Loucy (cell line): Measurements from ENCODE around the gene CPLANE2.
A peak's percentile ranks its signal among the peaks of the same experiment; 100 is the strongest.
"Not testable (repeated sequence)": the region's sequence is repeated elsewhere in the genome, so short reads cannot be mapped to it uniquely, and the experiment has no call there.

Experiments
- H2AFZ ChIP-seq: fragments of 200-600 bp; sonication (generic); 2 replicates; pipeline ENCODE4 v1.6.0; 2016; ENCODE audit warnings: antibody characterized with exemption, mild to moderate bottlenecking, low read length, moderate library complexity
- H3F3A ChIP-seq: fragments of 200-600 bp; 2 replicates; pipeline ENCODE4 v1.6.0; 2016; ENCODE audit warnings: antibody characterized with exemption, low read depth, mild to moderate bottlenecking
- H3K27me3 ChIP-seq: fragments of 200-600 bp; sonication (generic); 2 replicates; pipeline ENCODE4 v1.6.1; 2014; ENCODE audit warnings: low read length, mild to moderate bottlenecking; ENCODE audit not compliant: insufficient read depth, poor library complexity, severe bottlenecking
- H3K36me3 ChIP-seq: fragments of 200-600 bp; sonication (generic); 2 replicates; pipeline ENCODE4 v1.6.1; 2016; ENCODE audit warnings: low read length; ENCODE audit not compliant: insufficient read depth
- H3K4me1 ChIP-seq: fragments of 200-600 bp; sonication (generic); 2 replicates; pipeline ENCODE4 v1.5.1; 2014; ENCODE audit warnings: low read length, mild to moderate bottlenecking; ENCODE audit not compliant: insufficient read depth, poor library complexity, severe bottlenecking
- H3K4me2 ChIP-seq: fragments of 200-600 bp; sonication (generic); 2 replicates; pipeline ENCODE4 v1.6.0; 2014; ENCODE audit warnings: antibody characterized with exemption, low read length, low read depth, mild to moderate bottlenecking; ENCODE audit not compliant: poor library complexity, severe bottlenecking
- H3K4me3 ChIP-seq: fragments of 200-600 bp; sonication (generic); 2 replicates; pipeline ENCODE4 v1.5.1; 2014; ENCODE audit warnings: low read length, mild to moderate bottlenecking, mixed read lengths; ENCODE audit not compliant: poor library complexity, severe bottlenecking
- H3K79me2 ChIP-seq: fragments of 200-600 bp; sonication (generic); 2 replicates; pipeline ENCODE4 v1.6.1; 2014; ENCODE audit warnings: low read length; ENCODE audit not compliant: insufficient read depth
- H3K9ac ChIP-seq: fragments of 200-600 bp; sonication (generic); 2 replicates; pipeline ENCODE4 v1.6.0; 2014; ENCODE audit warnings: mild to moderate bottlenecking, low read depth, low read length, moderate library complexity; ENCODE audit not compliant: poor library complexity, severe bottlenecking
- H3K9me2 ChIP-seq: fragments of 200-600 bp; sonication (generic); replicated peaks from 2 replicates; pipeline ENCODE4 v1.6.1; 2016; ENCODE audit warnings: low read depth, low read length, mixed read lengths
- H3K9me3 ChIP-seq: fragments of 200-600 bp; sonication (generic); 2 replicates; pipeline ENCODE4 v1.6.1; 2014; ENCODE audit warnings: mild to moderate bottlenecking, antibody characterized with exemption, low read length, low read depth; ENCODE audit not compliant: insufficient read depth
- H4K20me1 ChIP-seq: fragments of 200-600 bp; sonication (generic); 2 replicates; pipeline ENCODE4 v1.6.0; 2014; ENCODE audit warnings: antibody characterized with exemption, low read length, mild to moderate bottlenecking; ENCODE audit not compliant: insufficient read depth, poor library complexity, severe bottlenecking
- EZH2phosphoT487 ChIP-seq: fragments of 200-600 bp; IDR thresholded peaks from 2 replicates; pipeline ENCODE4 v1.6.1; 2018; ENCODE audit warnings: antibody characterized with exemption, mild to moderate bottlenecking, moderate library complexity, borderline replicate concordance
- TF ChIP-seq, protein P1 (sequence below): fragments of 200-600 bp; sonication (generic); conservative IDR thresholded peaks from 2 replicates; pipeline ENCODE4 v1.5.1; 2014; ENCODE audit warnings: mild to moderate bottlenecking, antibody characterized with exemption, low read length

CPLANE2 gene

GRCh38 chr1:16247441-16247840, 10.5 kb upstream of the CPLANE2 start:
- peaks cover 26% of the 10 kb centered on the region for H3K4me1 ChIP-seq

DNA sequence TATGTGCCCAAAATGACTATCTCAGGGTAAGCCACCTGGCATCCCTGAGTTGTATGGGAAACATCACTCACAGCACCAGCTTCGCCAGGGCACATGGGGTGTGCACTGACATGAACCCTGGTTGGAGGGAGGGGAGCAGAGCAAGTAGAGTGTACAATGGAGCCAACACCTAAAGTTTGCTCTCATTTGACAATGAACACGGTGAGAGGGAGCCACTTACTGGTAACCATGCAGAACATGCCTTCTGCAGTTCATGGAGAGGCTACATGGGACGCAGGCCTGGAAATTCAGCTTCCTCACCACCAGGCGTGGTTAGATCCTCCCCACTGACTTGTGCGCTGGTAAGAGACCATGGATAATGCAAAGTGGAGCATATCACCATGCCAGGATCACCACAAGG, 10.0 kb upstream of the CPLANE2 start:
- Histone ChIP-seq H3K4me2 (no peak overlapping the region), H3K4me1 (peaks cover 26% of the 10 kb centered on the region), H3K4me3 (no peak overlapping the region), H3K36me3 (peaks cover 43% of the 10 kb centered on the region; the same call in 1 of the 2 replicates), H3F3A (peaks cover 11% of the 10 kb centered on the region), H3K79me2 (no peaks in the 10 kb centered on the region), H3K9ac (no peak overlapping the region), H3K9me3 (no peaks in the 10 kb centered on the region), H2AFZ (no peak overlapping the region), H4K20me1 (peaks cover 7% of the 10 kb centered on the region), H3K27me3 (no peaks in the 10 kb centered on the region), H3K9me2 (no peaks in the 10 kb centered on the region)
- TF ChIP-seq EZH2phosphoT487: no peak
- TF ChIP-seq, protein P1, sequence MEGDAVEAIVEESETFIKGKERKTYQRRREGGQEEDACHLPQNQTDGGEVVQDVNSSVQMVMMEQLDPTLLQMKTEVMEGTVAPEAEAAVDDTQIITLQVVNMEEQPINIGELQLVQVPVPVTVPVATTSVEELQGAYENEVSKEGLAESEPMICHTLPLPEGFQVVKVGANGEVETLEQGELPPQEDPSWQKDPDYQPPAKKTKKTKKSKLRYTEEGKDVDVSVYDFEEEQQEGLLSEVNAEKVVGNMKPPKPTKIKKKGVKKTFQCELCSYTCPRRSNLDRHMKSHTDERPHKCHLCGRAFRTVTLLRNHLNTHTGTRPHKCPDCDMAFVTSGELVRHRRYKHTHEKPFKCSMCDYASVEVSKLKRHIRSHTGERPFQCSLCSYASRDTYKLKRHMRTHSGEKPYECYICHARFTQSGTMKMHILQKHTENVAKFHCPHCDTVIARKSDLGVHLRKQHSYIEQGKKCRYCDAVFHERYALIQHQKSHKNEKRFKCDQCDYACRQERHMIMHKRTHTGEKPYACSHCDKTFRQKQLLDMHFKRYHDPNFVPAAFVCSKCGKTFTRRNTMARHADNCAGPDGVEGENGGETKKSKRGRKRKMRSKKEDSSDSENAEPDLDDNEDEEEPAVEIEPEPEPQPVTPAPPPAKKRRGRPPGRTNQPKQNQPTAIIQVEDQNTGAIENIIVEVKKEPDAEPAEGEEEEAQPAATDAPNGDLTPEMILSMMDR: no peak

More at GRCh38 chr1:16247441-16247840, 10.5 kb upstream of the CPLANE2 start:
- Histone ChIP-seq H3K9me2 (no peaks in the 10 kb centered on the region), H3K79me2 (no peaks in the 10 kb centered on the region), H3K27me3 (no peaks in the 10 kb centered on the region), H3K9ac (peak overlapping the region; percentile 15), H4K20me1 (peaks cover 7% of the 10 kb centered on the region), H3K36me3 (peaks cover 48% of the 10 kb centered on the region; the same call in 1 of the 2 replicates), H3K4me3 (no peak overlapping the region), H3F3A (peaks cover 11% of the 10 kb centered on the region), H3K4me2 (no peak overlapping the region), H3K9me3 (no peaks in the 10 kb centered on the region), H2AFZ (no peak overlapping the region)
- TF ChIP-seq, protein P1: no peak
- no peak for TF ChIP-seq EZH2phosphoT487

DNA sequence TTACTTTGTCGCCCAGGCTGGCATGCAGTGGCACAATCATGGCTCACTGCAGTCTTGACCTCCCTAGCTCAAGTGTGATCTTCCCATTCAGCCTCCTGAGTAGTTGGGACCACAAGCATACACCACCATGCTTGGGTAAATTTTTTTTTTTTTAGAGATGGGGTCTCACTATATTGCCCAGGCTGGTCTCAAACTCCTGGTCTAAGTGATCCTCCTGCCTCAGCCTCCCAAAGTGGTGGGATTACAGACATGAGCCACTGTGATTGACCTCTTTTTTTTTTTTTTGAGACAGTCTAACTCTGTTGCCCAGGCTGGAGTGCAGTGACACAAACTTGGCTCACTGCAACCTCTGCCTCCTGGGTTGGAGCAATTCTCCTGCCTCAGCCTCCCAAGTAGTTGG, 9.3 kb upstream of the CPLANE2 start:
- H3K9me3 ChIP-seq, H3K9me2 ChIP-seq, H2AFZ ChIP-seq, H3K27me3 ChIP-seq, H3K4me3 ChIP-seq, H3K4me2 ChIP-seq, H3K9ac ChIP-seq, H4K20me1 ChIP-seq, H3K79me2 ChIP-seq: not testable (repeated sequence)
- peaks cover 36% of the 10 kb centered on the region; the same call in 1 of the 2 replicates for H3K36me3 ChIP-seq
- H3K4me1 ChIP-seq: peaks cover 26% of the 10 kb centered on the region
- H3F3A ChIP-seq: peaks cover 11% of the 10 kb centered on the region

GRCh38 chr1:16245476-16246196, 8.7 kb upstream of the CPLANE2 start:
- Histone ChIP-seq H3K4me2 (no peak overlapping the region), H3K4me1 (peaks cover 26% of the 10 kb centered on the region), H3F3A (peaks cover 11% of the 10 kb centered on the region), H3K4me3 (no peak overlapping the region), H3K79me2 (no peaks in the 10 kb centered on the region), H4K20me1 (peaks cover 7% of the 10 kb centered on the region), H2AFZ (no peak overlapping the region), H3K9me3 (no peaks in the 10 kb centered on the region), H3K36me3 (peaks cover 30% of the 10 kb centered on the region; the same call in 1 of the 2 replicates), H3K9me2 (no peaks in the 10 kb centered on the region), H3K27me3 (no peaks in the 10 kb centered on the region), H3K9ac (no peak overlapping the region)
- TF ChIP-seq, protein P1: no peak
- no peak for TF ChIP-seq EZH2phosphoT487
